Choroid plexus epithelial cell (primary cell): Measurements from ENCODE around the gene FAM3A.

Experiments used
- DNase-seq: peaks from one replicate; pipeline ENCODE4 v3.0.0-alpha.2; 2010; ENCODE audit warnings: low read depth
- H3K4me3 ChIP-seq: 2 replicates; pipeline ENCODE4 v1.5.1; 2011; ENCODE audit warnings: low read depth, mild to moderate bottlenecking, control low read depth, low read length, moderate library complexity
- CTCF ChIP-seq: conservative IDR thresholded peaks from 2 replicates; pipeline ENCODE4 v1.5.1; 2011; ENCODE audit warnings: low read depth, mild to moderate bottlenecking, control low read depth, inconsistent platforms, low read length, moderate library complexity

The FAM3A gene

GRCh38 chrX:154490414-154491083, 25.5 kb downstream of the FAM3A start, which contains the start of gene SLC10A3:
Gene SLC10A3 (minus strand): TSS chrX:154490629. CDS start chrX:154488940, 1,689 bp downstream.
- peak; percentile 94 for DNase-seq
- H3K4me3 ChIP-seq: peak within 1 kb of the TSS; percentile 68
- no peak for TF ChIP-seq CTCF

- no peak for TF ChIP-seq CTCF
- peak overlapping the region; percentile 61 for H3K4me3 ChIP-seq
- DNase-seq: peak; percentile 38
Measured at GRCh38 chrX:154490021-154490413, 26.0 kb downstream of the FAM3A start.

GRCh38 chrX:154489182-154489581, 26.9 kb downstream of the FAM3A start:
- H3K4me3 ChIP-seq: no peak overlapping the region
- no peak for TF ChIP-seq CTCF
- DNase-seq: no peak

- no peak overlapping the region for H3K4me3 ChIP-seq
- TF ChIP-seq CTCF: no peak
- DNase-seq: no peak
Measured at GRCh38 chrX:154488336-154489075, 27.5 kb downstream of the FAM3A start.

GRCh38 chrX:154487518-154488290, 28.3 kb downstream of the FAM3A start:
- H3K4me3 ChIP-seq: no peak overlapping the region
- DNase-seq: no peak
- TF ChIP-seq CTCF: no peak

GRCh38 chrX:154486396-154487207, 29.4 kb downstream of the FAM3A start, which contains the start of gene UBL4A:
Gene UBL4A (minus strand): TSS chrX:154486615. CDS start chrX:154486584, 31 bp downstream.
- peak; percentile 38 for DNase-seq
- no peak for TF ChIP-seq CTCF
- peak within 1 kb of the TSS; percentile 61 for H3K4me3 ChIP-seq
